Breast epithelium (tissue), 4 donors: ENCODE data around the gene TTC7B. TPM values are rescaled to one million over a fixed set of nuclear protein-coding genes. Genes with fewer than 3 reads are reported as not detected.

Experiments
- DNase-seq, 2 donors: peaks; one replicate each; pipeline ENCODE4 v3.0.0-alpha.2; 2019; ENCODE audit warnings: low spot score in 2 of 2
- H3K27ac ChIP-seq, 2 donors: fragments of 200-600 bp; sonication (generic) in 1 of 2; one replicate each; pipeline ENCODE4 v1.5.1; 2016 to 2019; ENCODE audit warnings: mild to moderate bottlenecking in 1 of 2
- H3K27me3 ChIP-seq, 2 donors: fragments of 200-600 bp; sonication (generic) in 1 of 2; one replicate each; pipeline versions ENCODE4 v1.5.1 to v1.6.0; 2017 to 2019; ENCODE audit warnings: control low read depth in 1 of 2, mild to moderate bottlenecking in 1 of 2
- H3K36me3 ChIP-seq: fragments of 200-600 bp; one replicate; pipeline ENCODE4 v1.5.1; 2019
- H3K4me1 ChIP-seq, 2 donors: fragments of 200-600 bp; sonication (generic); one replicate each; pipeline ENCODE4 v1.5.1; 2016 to 2019; ENCODE audit warnings: control low read depth in 1 of 2
- H3K4me3 ChIP-seq, 3 donors: fragments of 200-600 bp; sonication (generic); 1 replicate in 2 of 3; 2 replicates in 1 of 3; pipeline ENCODE4 v1.5.1; 2016 to 2019; ENCODE audit warnings: mild to moderate bottlenecking in 3 of 3, moderate library complexity in 2 of 3
- H3K9me3 ChIP-seq, 2 donors: fragments of 200-600 bp; sonication (generic) in 1 of 2; one replicate each; pipeline ENCODE4 v1.5.1; 2016 to 2019; ENCODE audit warnings: control low read depth in 1 of 2
- CTCF ChIP-seq, 3 donors: fragments of 450-650 bp; IDR thresholded peaks; one replicate each; pipeline ENCODE4 v1.5.1; 2016 to 2017; ENCODE audit warnings: antibody characterized with exemption in 3 of 3, mild to moderate bottlenecking in 3 of 3, moderate library complexity in 3 of 3
- POLR2A ChIP-seq: fragments of 450-650 bp; IDR thresholded peaks from one replicate; pipeline ENCODE4 v1.6.1; 2016; ENCODE audit warnings: antibody characterized with exemption, mild to moderate bottlenecking, moderate library complexity
- POLR2AphosphoS5 ChIP-seq, 3 donors: sonication (generic); formaldehyde crosslinking; IDR thresholded peaks; one replicate each; pipeline ENCODE4 v1.6.1; 2017; ENCODE audit warnings: antibody characterized with exemption in 3 of 3
- intact Hi-C: fragments of 100-400 bp; cut with DNase I; formaldehyde crosslinking; loops from one replicate; pipeline ENCODE4 v1.15.1; 2023; ENCODE audit warnings: low total_unique reads
- total RNA-seq, 3 donors: library from RNA; depleted of rRNA; stranded (reverse); fragments of >200 nt; gene quantifications; one replicate each; pipeline ENCODE4 v1.1.0, GENCODE V29; 2016

TTC7B gene
- total RNA-seq, 3 donors from 2014 or later: 14.0 to 29.1 (median 22.0) TPM

- Histone ChIP-seq H3K36me3 (no peaks in the 10 kb centered on the region), H3K4me3 (no peak overlapping the region), H3K27me3 (no peaks in the 10 kb centered on the region), H3K27ac (no peak overlapping the region), H3K9me3 (no peaks in the 10 kb centered on the region), H3K4me1 (peaks cover 7 to 12% of the 10 kb centered on the region in 2 donors)
- no peak for DNase-seq
- no peak for TF ChIP-seq POLR2A
- intact Hi-C loops: no loop called here
Measured at GRCh38 chr14:90489306-90489705, 326.9 kb downstream of the TTC7B start.

GRCh38 chr14:90488256-90488655 lies 328.0 kb downstream of the TTC7B start:
- peaks cover 7 to 12% of the 10 kb centered on the region in 2 donors for H3K4me1 ChIP-seq
- no peaks in the 10 kb centered on the region for H3K36me3 ChIP-seq
- intact Hi-C loops: no loop called here
- H3K27ac ChIP-seq: no peak overlapping the region
- no peak for TF ChIP-seq POLR2A
- TF ChIP-seq CTCF (IDR thresholded peaks at IDR 0.05): no peak
- TF ChIP-seq POLR2AphosphoS5 (IDR thresholded peaks at IDR 0.05): no peak
- H3K9me3 ChIP-seq: no peaks in the 10 kb centered on the region
- H3K4me3 ChIP-seq: no peak overlapping the region
- no peak for DNase-seq
- H3K27me3 ChIP-seq: no peaks in the 10 kb centered on the region

- TF ChIP-seq CTCF (IDR thresholded peaks at IDR 0.05): no peak
- Histone ChIP-seq H3K4me1 (peaks cover 7 to 12% of the 10 kb centered on the region in 2 donors), H3K36me3 (no peaks in the 10 kb centered on the region), H3K9me3 (no peaks in the 10 kb centered on the region), H3K4me3 (no peak overlapping the region), H3K27ac (no peak overlapping the region), H3K27me3 (no peaks in the 10 kb centered on the region)
- no peak for DNase-seq
- intact Hi-C loops: no loop called here
Measured at GRCh38 chr14:90487462-90487861, 328.8 kb downstream of the TTC7B start.

GRCh38 chr14:90487031-90487430 lies 329.2 kb downstream of the TTC7B start:
- H3K27ac ChIP-seq: no peak overlapping the region
- no peaks in the 10 kb centered on the region for H3K9me3 ChIP-seq
- intact Hi-C loops: no loop called here
- H3K4me3 ChIP-seq: no peak overlapping the region
- peaks cover 7 to 12% of the 10 kb centered on the region in 2 donors for H3K4me1 ChIP-seq
- DNase-seq: peak in 1 of 2 donors; percentile 10
- TF ChIP-seq POLR2AphosphoS5 (IDR thresholded peaks at IDR 0.05) (no peak), CTCF (IDR thresholded peaks at IDR 0.05) (no peak), POLR2A (no peak)
- no peaks in the 10 kb centered on the region for H3K27me3 ChIP-seq
- H3K36me3 ChIP-seq: no peaks in the 10 kb centered on the region

GRCh38 chr14:90484291-90484690 lies 331.9 kb downstream of the TTC7B start:
- no peaks in the 10 kb centered on the region for H3K4me1 ChIP-seq
- TF ChIP-seq CTCF (IDR thresholded peaks at IDR 0.05): no peak
- no peak for TF ChIP-seq POLR2AphosphoS5 (IDR thresholded peaks at IDR 0.05)
- TF ChIP-seq POLR2A: no peak
- no peaks in the 10 kb centered on the region for H3K9me3 ChIP-seq
- no peaks in the 10 kb centered on the region for H3K27me3 ChIP-seq
- DNase-seq: no peak
- H3K36me3 ChIP-seq: no peaks in the 10 kb centered on the region
- intact Hi-C loops: no loop called here
- H3K27ac ChIP-seq: no peak overlapping the region
- H3K4me3 ChIP-seq: no peak overlapping the region

- H3K9me3 ChIP-seq: no peaks in the 10 kb centered on the region
- no peaks in the 10 kb centered on the region for H3K4me1 ChIP-seq
- DNase-seq: no peak
- H3K27ac ChIP-seq: no peak overlapping the region
- no peak for TF ChIP-seq CTCF (IDR thresholded peaks at IDR 0.05)
- TF ChIP-seq POLR2AphosphoS5 (IDR thresholded peaks at IDR 0.05): no peak
- no peak for TF ChIP-seq POLR2A
- no peaks in the 10 kb centered on the region for H3K27me3 ChIP-seq
- H3K4me3 ChIP-seq: no peak overlapping the region
- intact Hi-C loops: no loop called here
- H3K36me3 ChIP-seq: no peaks in the 10 kb centered on the region
Measured at GRCh38 chr14:90483571-90483974, 332.7 kb downstream of the TTC7B start.
